ENCODE results near the gene NR5A2.

The NR5A2 gene

DNA sequence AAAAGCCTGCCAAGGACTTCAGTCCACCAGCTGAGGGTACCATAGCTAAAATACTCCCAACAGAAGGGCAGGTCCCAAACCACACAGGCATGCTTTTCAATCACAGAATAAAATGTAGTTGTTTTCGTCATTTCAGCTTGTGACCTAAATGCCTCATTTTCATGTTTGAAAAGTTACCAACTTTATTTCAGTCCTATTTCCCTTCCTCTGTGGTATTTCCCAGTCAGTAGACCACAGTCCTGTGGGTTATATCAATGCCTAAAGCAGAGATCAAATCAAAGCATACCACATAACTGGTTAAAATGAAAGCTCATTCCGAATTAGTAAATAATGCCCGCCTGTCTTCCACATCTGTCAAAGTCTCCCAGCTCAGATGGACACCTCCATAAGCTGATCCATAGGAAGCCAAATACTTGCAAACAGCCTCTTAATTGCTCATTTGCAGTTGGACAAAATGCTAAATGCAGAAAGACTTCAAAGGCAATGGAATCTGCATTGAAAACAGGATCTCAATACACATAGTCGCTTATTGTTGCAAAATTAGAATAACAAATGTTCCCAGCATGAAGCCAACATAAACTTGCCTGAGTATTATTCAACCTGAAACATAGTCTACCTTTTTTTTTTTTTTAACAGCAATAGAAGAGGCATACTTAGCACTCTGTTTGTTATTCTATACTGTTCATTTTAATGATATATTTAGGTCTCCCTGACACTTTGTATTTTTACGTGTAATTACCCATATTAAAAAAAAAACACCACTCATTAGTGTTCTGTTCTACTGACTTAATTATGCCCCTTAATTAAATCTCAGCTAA is 53.9 kb downstream of the NR5A2 start:
- peaks cover 0 to 24% (median 0%) of the 10 kb centered on the region in 5 donors for H3K4me1 ChIP-seq (ENCODE audit: control insufficient read depth in 5 of 5, insufficient read depth in 5 of 5, low read length in 5 of 5)
- no peaks in the 10 kb centered on the region for H3K9me3 ChIP-seq (ENCODE audit: control insufficient read depth in 5 of 5, low read length in 5 of 5)
- H3K27ac ChIP-seq (ENCODE audit: low read depth, low read length): peak overlapping the region; percentile 5
- H3K36me3 ChIP-seq (ENCODE audit: control insufficient read depth in 5 of 5, insufficient read depth in 5 of 5, low read length in 5 of 5): no peaks in the 10 kb centered on the region
- no peaks in the 10 kb centered on the region for H3K27me3 ChIP-seq (ENCODE audit: control insufficient read depth in 5 of 5, insufficient read depth in 4 of 5, low read length in 5 of 5)
- no peak overlapping the region for H3K9ac ChIP-seq (ENCODE audit: low read length in 5 of 5)
- no peak overlapping the region for H3K4me3 ChIP-seq (ENCODE audit: low read depth in 1 of 5, low read length in 5 of 5)

DNA sequence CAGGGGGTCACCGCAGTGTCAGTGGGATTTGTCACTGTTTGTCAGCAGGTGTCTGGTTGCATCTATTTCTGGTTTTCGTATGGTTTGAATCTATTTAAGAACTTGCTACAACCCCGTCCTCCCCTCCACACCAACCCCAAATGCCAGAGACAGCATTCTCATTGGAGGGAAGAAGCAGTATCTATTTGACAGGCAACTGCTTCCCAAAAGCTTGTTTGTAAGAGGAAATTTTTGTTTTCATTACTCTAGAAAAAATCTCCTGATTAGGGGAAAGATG is 54.4 kb downstream of the NR5A2 start:
- H3K27me3 ChIP-seq (ENCODE audit: control insufficient read depth in 5 of 5, insufficient read depth in 4 of 5, low read length in 5 of 5): no peaks in the 10 kb centered on the region
- H3K9me3 ChIP-seq (ENCODE audit: control insufficient read depth in 5 of 5, low read length in 5 of 5): no peaks in the 10 kb centered on the region
- no peak overlapping the region for H3K4me3 ChIP-seq (ENCODE audit: low read depth in 1 of 5, low read length in 5 of 5)
- no peak overlapping the region for H3K9ac ChIP-seq (ENCODE audit: low read length in 5 of 5)
- no peaks in the 10 kb centered on the region for H3K36me3 ChIP-seq (ENCODE audit: control insufficient read depth in 5 of 5, insufficient read depth in 5 of 5, low read length in 5 of 5)
- peaks cover 0 to 19% (median 0%) of the 10 kb centered on the region in 5 donors for H3K4me1 ChIP-seq (ENCODE audit: control insufficient read depth in 5 of 5, insufficient read depth in 5 of 5, low read length in 5 of 5)
- H3K27ac ChIP-seq (ENCODE audit: low read depth, low read length): no peak overlapping the region

DNA sequence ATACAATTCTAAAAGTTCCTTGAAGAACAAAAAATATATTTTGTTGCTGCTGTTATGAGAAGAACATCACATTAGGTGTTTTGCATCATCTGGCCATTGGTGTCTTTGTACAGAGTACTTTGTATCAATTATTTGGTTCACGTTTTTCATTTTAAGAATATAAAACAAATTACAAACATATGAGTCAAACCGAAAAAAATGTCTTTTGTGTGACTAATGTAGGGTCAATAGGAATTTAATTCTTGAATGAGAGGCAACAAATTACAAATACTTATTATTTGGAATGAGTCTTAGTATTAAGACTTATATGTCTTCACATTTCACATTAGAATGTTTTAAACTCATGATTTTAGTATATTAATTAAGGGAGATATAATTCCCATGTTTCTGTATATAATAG is 54.8 kb downstream of the NR5A2 start:
- no peak overlapping the region for H3K27ac ChIP-seq (ENCODE audit: low read depth, low read length)
- no peak overlapping the region for H3K4me3 ChIP-seq (ENCODE audit: low read depth in 1 of 5, low read length in 5 of 5)
- H3K9me3 ChIP-seq (ENCODE audit: control insufficient read depth in 5 of 5, low read length in 5 of 5): no peaks in the 10 kb centered on the region
- H3K36me3 ChIP-seq (ENCODE audit: control insufficient read depth in 5 of 5, insufficient read depth in 5 of 5, low read length in 5 of 5): no peaks in the 10 kb centered on the region
- peaks cover 0 to 19% (median 0%) of the 10 kb centered on the region in 5 donors for H3K4me1 ChIP-seq (ENCODE audit: control insufficient read depth in 5 of 5, insufficient read depth in 5 of 5, low read length in 5 of 5)
- no peak overlapping the region for H3K9ac ChIP-seq (ENCODE audit: low read length in 5 of 5)
- no peaks in the 10 kb centered on the region for H3K27me3 ChIP-seq (ENCODE audit: control insufficient read depth in 5 of 5, insufficient read depth in 4 of 5, low read length in 5 of 5)

DNA sequence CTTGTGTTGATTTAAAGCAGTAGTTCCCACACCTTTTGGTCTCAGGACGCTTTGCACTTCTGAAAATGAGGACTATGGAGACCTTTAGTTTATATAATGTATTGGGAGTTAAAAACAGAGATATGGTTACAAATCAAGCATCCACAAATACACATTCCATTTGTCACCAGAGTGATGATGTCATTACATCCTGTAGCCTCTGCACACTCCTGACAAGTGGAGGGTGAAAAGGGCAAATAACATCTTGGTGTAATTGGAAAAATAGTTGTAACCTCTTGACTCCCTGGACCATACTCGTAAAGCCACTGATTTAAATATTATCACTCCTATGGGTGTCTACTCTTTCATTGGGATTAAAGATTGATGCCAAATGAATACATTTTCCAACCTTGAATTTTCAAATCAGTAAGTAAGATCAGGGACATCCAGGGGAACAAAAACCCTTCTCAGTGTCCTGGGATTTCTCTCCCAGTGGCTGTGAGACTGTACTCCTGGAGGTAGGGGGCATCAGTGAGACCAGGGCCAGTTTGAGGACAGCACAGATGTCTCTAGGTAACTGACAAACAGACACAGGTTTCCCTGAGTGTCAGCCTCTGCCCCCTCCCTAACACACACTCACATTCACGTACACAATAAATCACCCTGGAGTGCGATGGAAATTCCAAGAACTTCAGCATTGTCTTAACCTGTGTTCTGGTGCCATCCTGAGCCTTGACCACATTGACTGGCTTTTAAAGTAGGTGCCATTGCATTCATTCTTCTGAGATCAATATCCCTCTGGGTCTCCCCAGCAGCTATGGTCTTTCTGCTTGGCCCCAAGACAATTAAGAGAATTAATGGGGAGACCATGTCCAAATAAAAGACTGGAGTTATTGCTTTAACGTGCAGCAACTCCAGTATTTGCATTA is 63.0 kb downstream of the NR5A2 start:
- Histone ChIP-seq H3K4me1 (ENCODE audit: control insufficient read depth in 5 of 5, insufficient read depth in 5 of 5, low read length in 5 of 5) (peaks cover 0 to 5% (median 0%) of the 10 kb centered on the region in 5 donors), H3K27ac (ENCODE audit: low read depth, low read length) (no peak overlapping the region), H3K36me3 (ENCODE audit: control insufficient read depth in 5 of 5, insufficient read depth in 5 of 5, low read length in 5 of 5) (no peaks in the 10 kb centered on the region), H3K27me3 (ENCODE audit: control insufficient read depth in 5 of 5, insufficient read depth in 4 of 5, low read length in 5 of 5) (no peaks in the 10 kb centered on the region), H3K4me3 (ENCODE audit: low read depth in 1 of 5, low read length in 5 of 5) (no peak overlapping the region), H3K9ac (ENCODE audit: low read length in 5 of 5) (no peak overlapping the region), H3K9me3 (ENCODE audit: control insufficient read depth in 5 of 5, low read length in 5 of 5) (no peaks in the 10 kb centered on the region)

DNA sequence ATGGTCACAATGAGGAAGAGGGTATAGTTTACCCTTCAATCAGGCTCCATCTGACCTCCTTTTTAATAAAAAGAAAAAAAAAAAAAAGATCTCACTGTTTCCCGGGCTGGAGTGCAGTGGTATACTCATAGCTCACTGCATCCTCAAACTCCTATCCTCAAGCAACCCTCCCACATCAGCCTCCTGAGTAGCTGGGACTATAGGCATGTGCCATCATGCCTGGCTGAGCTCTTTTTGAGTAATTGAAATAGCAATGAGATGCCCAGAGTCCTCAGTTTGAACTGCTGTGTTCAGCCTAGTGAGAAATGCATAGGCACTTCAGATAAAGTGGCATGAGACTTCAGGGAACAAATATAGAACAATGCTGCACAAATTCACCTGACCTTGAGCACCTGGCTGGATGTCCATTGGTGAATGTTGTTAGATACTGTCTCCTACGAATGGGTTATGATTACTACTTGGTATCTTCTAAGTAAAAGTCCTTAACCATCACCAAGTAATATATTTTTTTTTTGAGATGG is 67.6 kb downstream of the NR5A2 start:
- Histone ChIP-seq H3K27ac (ENCODE audit: low read depth, low read length) (no peak overlapping the region), H3K27me3 (ENCODE audit: control insufficient read depth in 5 of 5, insufficient read depth in 4 of 5, low read length in 5 of 5) (no peaks in the 10 kb centered on the region), H3K4me1 (ENCODE audit: control insufficient read depth in 5 of 5, insufficient read depth in 5 of 5, low read length in 5 of 5) (peaks cover 0 to 8% (median 6%) of the 10 kb centered on the region in 5 donors), H3K4me3 (ENCODE audit: low read depth in 1 of 5, low read length in 5 of 5) (no peak overlapping the region), H3K36me3 (ENCODE audit: control insufficient read depth in 5 of 5, insufficient read depth in 5 of 5, low read length in 5 of 5) (no peaks in the 10 kb centered on the region), H3K9me3 (ENCODE audit: control insufficient read depth in 5 of 5, low read length in 5 of 5) (no peaks in the 10 kb centered on the region), H3K9ac (ENCODE audit: low read length in 5 of 5) (no peak overlapping the region)

DNA sequence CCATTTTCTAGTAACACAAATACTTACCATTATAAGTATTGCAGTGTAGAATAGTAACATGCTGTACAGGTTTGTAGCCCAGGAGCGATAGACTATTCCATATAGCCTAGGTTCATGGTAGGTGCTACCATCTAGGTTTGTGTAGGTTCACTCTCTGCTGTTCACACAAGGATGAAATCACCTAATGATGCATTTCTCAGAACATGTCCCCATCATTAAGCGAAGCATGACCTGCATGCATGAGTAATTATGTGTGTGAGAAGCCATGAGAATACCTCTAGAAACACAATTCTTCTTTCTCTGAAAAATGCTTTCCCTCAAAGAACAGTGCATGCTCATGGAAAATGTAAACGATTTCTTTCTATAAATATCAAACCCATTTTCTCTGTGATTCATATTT is 69.3 kb downstream of the NR5A2 start:
- peaks cover 0 to 8% (median 6%) of the 10 kb centered on the region in 5 donors for H3K4me1 ChIP-seq (ENCODE audit: control insufficient read depth in 5 of 5, insufficient read depth in 5 of 5, low read length in 5 of 5)
- H3K9me3 ChIP-seq (ENCODE audit: control insufficient read depth in 5 of 5, low read length in 5 of 5): no peaks in the 10 kb centered on the region
- no peak overlapping the region for H3K27ac ChIP-seq (ENCODE audit: low read depth, low read length)
- H3K36me3 ChIP-seq (ENCODE audit: control insufficient read depth in 5 of 5, insufficient read depth in 5 of 5, low read length in 5 of 5): no peaks in the 10 kb centered on the region
- no peaks in the 10 kb centered on the region for H3K27me3 ChIP-seq (ENCODE audit: control insufficient read depth in 5 of 5, insufficient read depth in 4 of 5, low read length in 5 of 5)
- no peak overlapping the region for H3K9ac ChIP-seq (ENCODE audit: low read length in 5 of 5)
- no peak overlapping the region for H3K4me3 ChIP-seq (ENCODE audit: low read depth in 1 of 5, low read length in 5 of 5)

DNA sequence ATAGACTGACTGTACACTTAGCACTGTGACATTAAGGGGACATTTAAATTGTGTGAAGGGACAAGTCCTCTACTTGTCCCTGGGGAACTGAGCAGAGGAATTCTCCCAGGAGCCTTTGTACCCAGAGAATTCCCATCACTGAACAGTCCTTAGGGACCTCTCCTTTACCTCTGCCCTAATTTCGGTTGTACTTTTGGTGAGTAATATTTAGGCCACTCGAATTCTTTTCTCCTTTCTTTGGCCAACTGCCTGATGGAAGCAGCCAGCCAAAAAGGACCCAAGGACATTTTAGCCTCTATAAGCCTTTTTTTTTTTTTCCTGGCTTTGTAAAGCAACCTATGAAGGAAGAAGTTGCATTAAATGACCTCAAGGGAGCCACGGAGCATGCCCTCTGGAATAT is 71.5 kb downstream of the NR5A2 start:
- Histone ChIP-seq H3K9ac (ENCODE audit: low read length in 5 of 5) (no peak overlapping the region), H3K4me1 (ENCODE audit: control insufficient read depth in 5 of 5, insufficient read depth in 5 of 5, low read length in 5 of 5) (peaks cover 0 to 11% (median 6%) of the 10 kb centered on the region in 5 donors), H3K36me3 (ENCODE audit: control insufficient read depth in 5 of 5, insufficient read depth in 5 of 5, low read length in 5 of 5) (no peaks in the 10 kb centered on the region), H3K9me3 (ENCODE audit: control insufficient read depth in 5 of 5, low read length in 5 of 5) (no peaks in the 10 kb centered on the region), H3K27me3 (ENCODE audit: control insufficient read depth in 5 of 5, insufficient read depth in 4 of 5, low read length in 5 of 5) (no peaks in the 10 kb centered on the region), H3K27ac (ENCODE audit: low read depth, low read length) (peak overlapping the region; percentile 37), H3K4me3 (ENCODE audit: low read depth in 1 of 5, low read length in 5 of 5) (no peak overlapping the region)

DNA sequence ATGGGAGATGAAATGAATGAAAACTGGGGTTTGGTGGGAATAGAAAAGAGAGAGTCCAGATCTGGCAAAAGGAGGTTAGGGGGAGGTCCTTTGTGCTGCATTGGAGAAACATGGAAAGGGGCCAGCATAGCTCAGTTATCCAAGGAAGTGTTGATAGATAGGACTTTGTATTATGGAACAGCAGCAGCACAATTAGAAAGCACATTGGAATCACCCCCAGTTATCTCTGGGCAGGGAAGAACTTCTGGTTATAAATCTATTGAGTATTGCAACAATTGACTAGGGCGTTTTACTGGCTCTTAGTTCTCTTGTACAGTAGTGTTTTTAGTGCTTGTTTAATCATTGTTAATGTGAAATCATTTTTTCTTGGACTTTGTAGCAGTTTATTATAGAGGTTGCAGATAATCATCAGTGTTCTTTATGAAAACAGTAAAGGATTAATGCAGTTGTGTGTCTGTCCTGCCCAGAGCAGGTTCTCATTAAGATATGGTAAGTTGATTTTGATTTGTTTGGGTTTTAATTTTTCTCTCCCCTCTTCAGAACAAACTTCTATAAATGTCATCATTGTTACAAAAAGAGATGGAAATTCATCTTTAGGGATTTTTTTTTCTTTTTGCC is 76.6 kb downstream of the NR5A2 start:
- H3K27ac ChIP-seq (ENCODE audit: low read depth, low read length): no peak overlapping the region
- no peaks in the 10 kb centered on the region for H3K36me3 ChIP-seq (ENCODE audit: control insufficient read depth in 5 of 5, insufficient read depth in 5 of 5, low read length in 5 of 5)
- H3K4me3 ChIP-seq (ENCODE audit: low read depth in 1 of 5, low read length in 5 of 5): no peak overlapping the region
- H3K4me1 ChIP-seq (ENCODE audit: control insufficient read depth in 5 of 5, insufficient read depth in 5 of 5, low read length in 5 of 5): peaks cover 0 to 10% (median 3%) of the 10 kb centered on the region in 5 donors
- H3K27me3 ChIP-seq (ENCODE audit: control insufficient read depth in 5 of 5, insufficient read depth in 4 of 5, low read length in 5 of 5): no peaks in the 10 kb centered on the region
- H3K9ac ChIP-seq (ENCODE audit: low read length in 5 of 5): no peak overlapping the region
- H3K9me3 ChIP-seq (ENCODE audit: control insufficient read depth in 5 of 5, low read length in 5 of 5): no peaks in the 10 kb centered on the region

DNA sequence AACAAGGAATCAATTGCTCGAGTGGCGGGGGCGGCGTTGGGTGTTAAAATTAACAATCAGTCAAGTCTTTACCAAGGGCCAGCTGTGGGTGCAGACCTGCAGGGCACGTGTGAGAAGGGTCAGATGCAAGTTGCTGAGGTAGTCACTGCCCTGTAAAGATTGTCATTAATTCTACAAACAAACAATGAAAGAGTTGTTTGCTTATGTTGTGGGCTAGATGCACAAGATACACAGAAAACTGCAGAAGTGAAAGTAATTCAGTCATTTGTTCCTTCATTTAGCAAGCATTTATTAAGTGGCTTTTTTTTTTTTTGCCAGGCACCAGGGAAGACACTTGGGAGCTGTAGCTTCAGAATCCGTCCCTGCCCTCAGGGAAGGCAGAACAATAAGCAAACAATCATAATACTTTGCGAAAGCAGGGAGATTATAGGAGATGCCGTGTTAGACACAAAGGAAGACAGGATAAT is 79.5 kb downstream of the NR5A2 start:
- Histone ChIP-seq H3K9me3 (ENCODE audit: control insufficient read depth in 5 of 5, low read length in 5 of 5) (no peaks in the 10 kb centered on the region), H3K27ac (ENCODE audit: low read depth, low read length) (no peak overlapping the region), H3K4me1 (ENCODE audit: control insufficient read depth in 5 of 5, insufficient read depth in 5 of 5, low read length in 5 of 5) (peaks cover 0 to 12% (median 0%) of the 10 kb centered on the region in 5 donors), H3K27me3 (ENCODE audit: control insufficient read depth in 5 of 5, insufficient read depth in 4 of 5, low read length in 5 of 5) (no peaks in the 10 kb centered on the region), H3K4me3 (ENCODE audit: low read depth in 1 of 5, low read length in 5 of 5) (no peak overlapping the region), H3K9ac (ENCODE audit: low read length in 5 of 5) (no peak overlapping the region), H3K36me3 (ENCODE audit: control insufficient read depth in 5 of 5, insufficient read depth in 5 of 5, low read length in 5 of 5) (no peaks in the 10 kb centered on the region)
